WTC11 (cell line): Measurements from ENCODE around the gene IQGAP2. TPM values are rescaled to one million over a fixed set of nuclear protein-coding genes. Genes with fewer than 3 reads are reported as not detected.

Experiments
- ATAC-seq: fragments of 200-7000 bp; cut with Tn5 transposase; 2 replicates; pipeline ENCODE4 v1.10.0; 2021; ENCODE audit warnings: mild to moderate bottlenecking, moderate library complexity
- CTCF ChIA-PET: fragments of 300-600 bp; sonication (Branson Sonifier 250); formaldehyde crosslinking; loops from one replicate; lab custom pipeline; 2021; ENCODE audit warnings: antibody characterized with exemption; lab: Charles Lee
- POLR2A ChIA-PET: fragments of 350-600 bp; sonication (Branson Sonifier 250); formaldehyde crosslinking; loops from one replicate; lab custom pipeline; 2021; ENCODE audit warnings: antibody characterized with exemption; lab: Charles Lee
- DNase-seq: peaks from one replicate; pipeline ENCODE4 v3.0.0; 2021; ENCODE audit warnings: low spot score
- H3K27ac Mint-ChIP-seq: 2 replicates; pipeline ENCODE4 v1.8.0; 2021; ENCODE audit warnings: mixed read lengths
- H3K27me3 Mint-ChIP-seq: 2 replicates; pipeline ENCODE4 v1.8.0; 2021; ENCODE audit warnings: low read depth, mild to moderate bottlenecking, moderate library complexity, mixed read lengths
- H3K36me3 Mint-ChIP-seq: 2 replicates; pipeline ENCODE4 v1.8.0; 2021; ENCODE audit warnings: mixed read lengths
- H3K4me1 Mint-ChIP-seq: 2 replicates; pipeline ENCODE4 v1.8.0; 2022; ENCODE audit warnings: mixed read lengths
- H3K4me3 Mint-ChIP-seq: 2 replicates; pipeline ENCODE4 v1.8.0; 2021; ENCODE audit warnings: mild to moderate bottlenecking, moderate library complexity, mixed read lengths
- H3K9me3 Mint-ChIP-seq: 2 replicates; pipeline ENCODE4 v1.8.0; 2021; ENCODE audit warnings: mixed read lengths
- CDX4 ChIP-seq: fragments of 250-450 bp; sonication (Bioruptor Pico); IDR thresholded peaks from 2 replicates; pipeline ENCODE4 v1.9.0; 2021; ENCODE audit warnings: moderate library complexity, mild to moderate bottlenecking, inconsistent platforms, borderline replicate concordance
- CTCF ChIP-seq: fragments of 200-600 bp; IDR thresholded peaks from 2 replicates; pipeline ENCODE4 v1.8.0; 2022; ENCODE audit warnings: antibody characterized with exemption
- ETV6 ChIP-seq: sonication (generic); formaldehyde crosslinking; IDR thresholded peaks from 2 replicates; pipeline ENCODE4 v1.8.1; 2022; ENCODE audit warnings: mild to moderate bottlenecking, missing genetic modification reagents
- FOXK1 ChIP-seq: sonication (generic); formaldehyde crosslinking; IDR thresholded peaks from 2 replicates; pipeline ENCODE4 v1.8.0; 2022; ENCODE audit warnings: mild to moderate bottlenecking, moderate library complexity, missing genetic modification reagents
- NR3C1 ChIP-seq: sonication (generic); formaldehyde crosslinking; conservative IDR thresholded peaks from 2 replicates; pipeline ENCODE4 v1.8.1; 2023; ENCODE audit warnings: low read depth, mild to moderate bottlenecking, missing genetic modification reagents
- RELA ChIP-seq: sonication (generic); formaldehyde crosslinking; IDR thresholded peaks from 2 replicates; pipeline ENCODE4 v1.8.1; 2022; ENCODE audit warnings: missing genetic modification reagents, mild to moderate bottlenecking, borderline replicate concordance
- USF2 ChIP-seq: sonication (generic); formaldehyde crosslinking; IDR thresholded peaks from 2 replicates; pipeline ENCODE4 v1.8.1; 2023; ENCODE audit warnings: mild to moderate bottlenecking, missing genetic modification reagents, moderate library complexity
- ZBTB43 ChIP-seq: sonication (generic); formaldehyde crosslinking; IDR thresholded peaks from 2 replicates; pipeline ENCODE4 v1.8.1; 2023; ENCODE audit warnings: mild to moderate bottlenecking, missing genetic modification reagents
- ZMAT4 ChIP-seq: fragments of 250-450 bp; sonication (Bioruptor Pico); IDR thresholded peaks from 2 replicates; pipeline ENCODE4 v1.9.0; 2021; ENCODE audit warnings: mild to moderate bottlenecking
- ZNF121 ChIP-seq: sonication (generic); formaldehyde crosslinking; IDR thresholded peaks from 2 replicates; pipeline ENCODE4 v1.8.0; 2023; ENCODE audit warnings: missing genetic modification reagents
- ZNF281 ChIP-seq: sonication (generic); formaldehyde crosslinking; IDR thresholded peaks from 2 replicates; pipeline ENCODE4 v1.8.0; 2023; ENCODE audit warnings: mild to moderate bottlenecking, missing genetic modification reagents
- ZNF396 ChIP-seq: fragments of 250-450 bp; sonication (Bioruptor Pico); IDR thresholded peaks from 2 replicates; pipeline ENCODE4 v1.8.0; 2021; ENCODE audit warnings: mild to moderate bottlenecking, moderate library complexity, borderline replicate concordance
- ZNF425 ChIP-seq: fragments of 250-450 bp; sonication (Bioruptor Pico); conservative IDR thresholded peaks from 2 replicates; pipeline ENCODE4 v1.9.0; 2021; ENCODE audit warnings: mild to moderate bottlenecking
- total RNA-seq: library from RNA; stranded (reverse); gene quantifications from 3 replicates; pipeline ENCODE4 v1.2.3, GENCODE V29; 2021
- TF ChIP-seq, protein P1 (sequence below): sonication (generic); formaldehyde crosslinking; IDR thresholded peaks from 2 replicates; pipeline ENCODE4 v1.8.1; 2023; ENCODE audit warnings: mild to moderate bottlenecking, missing genetic modification reagents, borderline replicate concordance

Gene IQGAP2
- total RNA-seq, 1 experiment from 2014 or later: 70.6 TPM

DNA sequence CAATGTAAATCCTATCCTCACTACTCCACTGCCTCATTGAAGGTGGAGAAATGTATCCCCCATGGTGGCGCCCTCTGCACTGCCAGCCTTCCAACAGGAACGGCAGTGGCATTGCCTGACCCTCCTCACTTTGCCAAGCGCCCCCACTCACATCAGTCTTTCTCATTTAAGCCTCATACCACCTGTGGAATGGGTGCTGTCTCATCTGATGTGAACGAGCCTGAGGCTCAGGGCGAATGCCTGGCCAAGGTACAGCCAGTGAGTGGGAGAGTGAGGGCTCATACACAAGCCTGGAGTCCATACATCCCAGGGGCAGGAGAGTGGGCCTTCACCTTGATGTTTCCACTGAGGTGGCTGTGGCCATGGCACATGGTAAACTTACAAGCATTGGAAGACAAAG is 209.9 kb downstream of the IQGAP2 start (continued):
- TF ChIP-seq, protein P1, sequence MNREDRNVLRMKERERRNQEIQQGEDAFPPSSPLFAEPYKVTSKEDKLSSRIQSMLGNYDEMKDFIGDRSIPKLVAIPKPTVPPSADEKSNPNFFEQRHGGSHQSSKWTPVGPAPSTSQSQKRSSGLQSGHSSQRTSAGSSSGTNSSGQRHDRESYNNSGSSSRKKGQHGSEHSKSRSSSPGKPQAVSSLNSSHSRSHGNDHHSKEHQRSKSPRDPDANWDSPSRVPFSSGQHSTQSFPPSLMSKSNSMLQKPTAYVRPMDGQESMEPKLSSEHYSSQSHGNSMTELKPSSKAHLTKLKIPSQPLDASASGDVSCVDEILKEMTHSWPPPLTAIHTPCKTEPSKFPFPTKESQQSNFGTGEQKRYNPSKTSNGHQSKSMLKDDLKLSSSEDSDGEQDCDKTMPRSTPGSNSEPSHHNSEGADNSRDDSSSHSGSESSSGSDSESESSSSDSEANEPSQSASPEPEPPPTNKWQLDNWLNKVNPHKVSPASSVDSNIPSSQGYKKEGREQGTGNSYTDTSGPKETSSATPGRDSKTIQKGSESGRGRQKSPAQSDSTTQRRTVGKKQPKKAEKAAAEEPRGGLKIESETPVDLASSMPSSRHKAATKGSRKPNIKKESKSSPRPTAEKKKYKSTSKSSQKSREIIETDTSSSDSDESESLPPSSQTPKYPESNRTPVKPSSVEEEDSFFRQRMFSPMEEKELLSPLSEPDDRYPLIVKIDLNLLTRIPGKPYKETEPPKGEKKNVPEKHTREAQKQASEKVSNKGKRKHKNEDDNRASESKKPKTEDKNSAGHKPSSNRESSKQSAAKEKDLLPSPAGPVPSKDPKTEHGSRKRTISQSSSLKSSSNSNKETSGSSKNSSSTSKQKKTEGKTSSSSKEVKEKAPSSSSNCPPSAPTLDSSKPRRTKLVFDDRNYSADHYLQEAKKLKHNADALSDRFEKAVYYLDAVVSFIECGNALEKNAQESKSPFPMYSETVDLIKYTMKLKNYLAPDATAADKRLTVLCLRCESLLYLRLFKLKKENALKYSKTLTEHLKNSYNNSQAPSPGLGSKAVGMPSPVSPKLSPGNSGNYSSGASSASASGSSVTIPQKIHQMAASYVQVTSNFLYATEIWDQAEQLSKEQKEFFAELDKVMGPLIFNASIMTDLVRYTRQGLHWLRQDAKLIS (CRISPR knock-in tag): no peak
- TF ChIP-seq ZNF425 (no peak), NR3C1 (no peak), ZNF281 (CRISPR knock-in tag) (no peak), ZNF396 (CRISPR knock-in tag) (no peak), CDX4 (CRISPR knock-in tag) (no peak), ETV6 (CRISPR knock-in tag) (no peak)

DNA sequence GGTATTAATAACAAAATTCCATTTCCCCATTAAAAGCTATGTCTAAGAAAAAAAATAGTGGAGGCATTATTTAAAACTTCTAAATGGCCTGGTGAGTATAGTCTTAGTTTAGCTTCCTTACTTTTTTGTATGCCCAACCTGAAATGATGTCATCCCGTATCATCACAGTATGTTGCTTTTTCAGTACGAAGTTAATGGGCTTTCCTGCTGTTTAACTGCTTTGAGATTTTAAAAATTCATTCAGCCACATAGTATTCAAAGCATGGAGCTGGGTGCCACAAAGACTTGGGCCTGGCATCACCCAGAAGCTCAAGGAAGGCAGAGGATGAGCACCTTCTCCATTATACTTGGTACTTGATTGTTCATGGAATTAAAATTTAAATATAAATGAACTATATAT is 212.7 kb downstream of the IQGAP2 start:
- CTCF ChIA-PET: interaction anchor here (1.0 to 1.1 kb wide), 2 partner anchors 14 to 159 kb away, joined by 3 read pairs; no protein-coding TSS in a partner anchor
- Mint-ChIP-seq H3K4me3 (no peak overlapping the region), H3K36me3 (peaks cover 7% of the 10 kb centered on the region; the same call in 1 of the 2 replicates), H3K9me3 (no peaks in the 10 kb centered on the region), H3K27ac (no peak overlapping the region), H3K27me3 (no peaks in the 10 kb centered on the region), H3K4me1 (peaks cover 3% of the 10 kb centered on the region; the same call in 1 of the 2 replicates)
- ATAC-seq: no peak
- POLR2A ChIA-PET: no interaction called here
- DNase-seq: no peak
- TF ChIP-seq ZBTB43 (no peak), ZMAT4 (CRISPR knock-in tag) (no peak), USF2 (CRISPR knock-in tag) (no peak), CTCF (no peak), ZNF121 (CRISPR knock-in tag) (no peak), RELA (CRISPR knock-in tag) (no peak), FOXK1 (CRISPR knock-in tag) (no peak)
- TF ChIP-seq, protein P1 (CRISPR knock-in tag): no peak
